ENCODE results near the gene JAG2.

The JAG2 gene

GRCh38 chr14:105157872-105158271, 10.7 kb downstream of the JAG2 start:
- DNase-seq (ENCODE audit: low read depth in 1 of 2, low spot score in 1 of 2): no peak
- Histone ChIP-seq H3K27ac (replicated peaks) (no peak overlapping the region), H3K27me3 (ENCODE audit: insufficient read depth, poor library complexity, severe bottlenecking) (peaks cover 20% of the 10 kb centered on the region), H3K4me3 (replicated peaks; ENCODE audit: insufficient read depth, low read length) (no peak overlapping the region)
- TF ChIP-seq CTCF (IDR thresholded peaks at IDR 0.05; ENCODE audit: insufficient read depth, low read length) (no peak), GABPA (IDR thresholded peaks at IDR 0.05; ENCODE audit: low read depth) (no peak), POLR2AphosphoS5 (IDR thresholded peaks at IDR 0.05; ENCODE audit: low read depth) (no peak)

- TF ChIP-seq POLR2AphosphoS5 (IDR thresholded peaks at IDR 0.05; ENCODE audit: low read depth): no peak
- no peak for TF ChIP-seq SPI1 (IDR thresholded peaks at IDR 0.05; ENCODE audit: borderline replicate concordance, low read depth)
- TF ChIP-seq REST (IDR thresholded peaks at IDR 0.05; ENCODE audit: insufficient replicate concordance, low read depth): no peak
- TF ChIP-seq CTCF (IDR thresholded peaks at IDR 0.05; ENCODE audit: insufficient read depth, low read length): no peak
- no peak for TF ChIP-seq GABPA (IDR thresholded peaks at IDR 0.05; ENCODE audit: low read depth)
- H3K27me3 ChIP-seq (ENCODE audit: insufficient read depth, poor library complexity, severe bottlenecking): peaks cover 29% of the 10 kb centered on the region
- no peak overlapping the region for H3K27ac ChIP-seq (replicated peaks)
- no peak for DNase-seq (ENCODE audit: low read depth in 1 of 2, low spot score in 1 of 2)
- no peak overlapping the region for H3K4me3 ChIP-seq (replicated peaks; ENCODE audit: insufficient read depth, low read length)
These were observed 11.9 kb downstream of the JAG2 start for GRCh38 chr14:105156414-105157375.

GRCh38 chr14:105155681-105156413, 12.7 kb downstream of the JAG2 start:
- no peak for TF ChIP-seq SPI1 (IDR thresholded peaks at IDR 0.05; ENCODE audit: borderline replicate concordance, low read depth)
- no peak for TF ChIP-seq REST (IDR thresholded peaks at IDR 0.05; ENCODE audit: insufficient replicate concordance, low read depth)
- no peak for TF ChIP-seq POLR2AphosphoS5 (IDR thresholded peaks at IDR 0.05; ENCODE audit: low read depth)
- TF ChIP-seq GABPA (IDR thresholded peaks at IDR 0.05; ENCODE audit: low read depth): no peak
- TF ChIP-seq CTCF (IDR thresholded peaks at IDR 0.05; ENCODE audit: insufficient read depth, low read length): no peak
- H3K27me3 ChIP-seq (ENCODE audit: insufficient read depth, poor library complexity, severe bottlenecking): peaks cover 29% of the 10 kb centered on the region
- DNase-seq (ENCODE audit: low read depth in 1 of 2, low spot score in 1 of 2): no peak
- no peak overlapping the region for H3K4me3 ChIP-seq (replicated peaks; ENCODE audit: insufficient read depth, low read length)
- no peak overlapping the region for H3K27ac ChIP-seq (replicated peaks)

Measured in HL-60 (cell line).